ENCODE data around the gene SLC9A1.

The SLC9A1 gene

DNA sequence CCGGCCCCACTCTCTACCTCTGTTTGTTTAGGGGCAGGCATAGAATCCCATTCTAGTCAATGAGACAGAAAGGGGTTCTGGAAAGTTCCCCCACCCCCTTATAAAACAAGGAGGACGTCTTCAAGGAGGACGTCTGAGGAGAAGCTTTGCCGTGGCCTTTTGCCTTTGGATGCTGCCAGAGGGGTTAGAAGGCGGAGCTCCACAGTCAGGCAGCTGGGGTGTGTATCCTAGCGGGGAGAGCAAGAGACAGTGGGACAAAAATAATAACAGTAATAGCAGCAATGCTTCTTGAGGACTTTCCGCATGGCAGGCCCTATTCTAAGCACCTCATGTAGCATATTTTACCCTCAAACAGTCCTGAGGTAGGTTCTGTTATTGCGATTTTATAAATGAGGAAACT, 94.0 kb downstream of the SLC9A1 start:
- Histone ChIP-seq H3K27me3 (ENCODE audit: insufficient read depth, poor library complexity, severe bottlenecking) (no peaks in the 10 kb centered on the region), H3K9me3 (ENCODE audit: severe bottlenecking) (no peaks in the 10 kb centered on the region), H3K27ac (ENCODE audit: poor library complexity, severe bottlenecking) (no peak overlapping the region), H3K4me3 (ENCODE audit: severe bottlenecking) (no peak overlapping the region), H3K36me3 (ENCODE audit: low read depth) (no peaks in the 10 kb centered on the region), H3K4me1 (ENCODE audit: insufficient read depth, poor library complexity, severe bottlenecking) (no peaks in the 10 kb centered on the region)
- DNase-seq (ENCODE audit: low spot score) (no peak), ATAC-seq (ENCODE audit: low read depth) (no peak)
- TF ChIP-seq, protein P1, sequence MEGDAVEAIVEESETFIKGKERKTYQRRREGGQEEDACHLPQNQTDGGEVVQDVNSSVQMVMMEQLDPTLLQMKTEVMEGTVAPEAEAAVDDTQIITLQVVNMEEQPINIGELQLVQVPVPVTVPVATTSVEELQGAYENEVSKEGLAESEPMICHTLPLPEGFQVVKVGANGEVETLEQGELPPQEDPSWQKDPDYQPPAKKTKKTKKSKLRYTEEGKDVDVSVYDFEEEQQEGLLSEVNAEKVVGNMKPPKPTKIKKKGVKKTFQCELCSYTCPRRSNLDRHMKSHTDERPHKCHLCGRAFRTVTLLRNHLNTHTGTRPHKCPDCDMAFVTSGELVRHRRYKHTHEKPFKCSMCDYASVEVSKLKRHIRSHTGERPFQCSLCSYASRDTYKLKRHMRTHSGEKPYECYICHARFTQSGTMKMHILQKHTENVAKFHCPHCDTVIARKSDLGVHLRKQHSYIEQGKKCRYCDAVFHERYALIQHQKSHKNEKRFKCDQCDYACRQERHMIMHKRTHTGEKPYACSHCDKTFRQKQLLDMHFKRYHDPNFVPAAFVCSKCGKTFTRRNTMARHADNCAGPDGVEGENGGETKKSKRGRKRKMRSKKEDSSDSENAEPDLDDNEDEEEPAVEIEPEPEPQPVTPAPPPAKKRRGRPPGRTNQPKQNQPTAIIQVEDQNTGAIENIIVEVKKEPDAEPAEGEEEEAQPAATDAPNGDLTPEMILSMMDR (IDR thresholded peaks at IDR 0.05; ENCODE audit: poor library complexity, severe bottlenecking), result no peak

DNA sequence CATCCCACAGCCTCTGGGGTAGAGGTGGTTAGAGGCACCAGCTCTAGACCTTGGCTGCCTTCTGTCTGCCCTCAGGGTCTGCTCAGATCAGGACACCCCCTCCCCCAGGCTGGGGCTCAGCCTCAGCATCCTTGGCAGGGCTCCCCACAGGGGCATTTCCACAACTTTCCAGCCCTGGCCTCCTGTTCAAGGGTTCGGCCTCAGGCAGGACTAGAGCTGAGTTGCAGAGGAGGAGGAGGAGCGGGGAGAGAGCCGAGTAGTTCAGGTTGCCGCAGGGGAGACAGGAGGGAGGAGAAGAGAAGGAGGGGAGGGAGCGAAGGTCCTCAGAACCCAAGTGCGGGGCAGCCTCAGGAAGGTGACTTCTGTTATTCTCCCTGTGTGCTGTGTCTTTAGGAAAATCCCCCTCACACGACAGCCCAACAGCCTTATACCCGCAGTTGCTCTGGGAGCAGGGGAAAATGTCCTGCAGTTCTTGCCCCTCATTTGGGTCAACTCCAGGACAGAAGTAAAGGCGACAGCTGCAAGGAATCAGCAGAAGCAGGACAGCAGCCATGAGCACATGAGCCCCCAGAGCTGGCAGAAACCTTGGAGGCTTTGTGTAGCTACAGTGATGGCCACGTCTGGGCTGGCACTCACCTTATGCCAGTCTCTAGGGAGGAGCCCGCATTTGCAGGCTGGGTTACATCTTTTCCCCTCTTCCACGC, 95.8 kb downstream of the SLC9A1 start:
- TF ChIP-seq, protein P1 (IDR thresholded peaks at IDR 0.05; ENCODE audit: poor library complexity, severe bottlenecking), result no peak
- Histone ChIP-seq H3K4me3 (ENCODE audit: severe bottlenecking) (no peak overlapping the region), H3K27ac (ENCODE audit: poor library complexity, severe bottlenecking) (no peak overlapping the region), H3K27me3 (ENCODE audit: insufficient read depth, poor library complexity, severe bottlenecking) (no peaks in the 10 kb centered on the region), H3K4me1 (ENCODE audit: insufficient read depth, poor library complexity, severe bottlenecking) (no peaks in the 10 kb centered on the region), H3K9me3 (ENCODE audit: severe bottlenecking) (no peaks in the 10 kb centered on the region), H3K36me3 (ENCODE audit: low read depth) (no peaks in the 10 kb centered on the region)
- no peak for DNase-seq (ENCODE audit: low spot score)
- no peak for ATAC-seq (ENCODE audit: low read depth)

DNA sequence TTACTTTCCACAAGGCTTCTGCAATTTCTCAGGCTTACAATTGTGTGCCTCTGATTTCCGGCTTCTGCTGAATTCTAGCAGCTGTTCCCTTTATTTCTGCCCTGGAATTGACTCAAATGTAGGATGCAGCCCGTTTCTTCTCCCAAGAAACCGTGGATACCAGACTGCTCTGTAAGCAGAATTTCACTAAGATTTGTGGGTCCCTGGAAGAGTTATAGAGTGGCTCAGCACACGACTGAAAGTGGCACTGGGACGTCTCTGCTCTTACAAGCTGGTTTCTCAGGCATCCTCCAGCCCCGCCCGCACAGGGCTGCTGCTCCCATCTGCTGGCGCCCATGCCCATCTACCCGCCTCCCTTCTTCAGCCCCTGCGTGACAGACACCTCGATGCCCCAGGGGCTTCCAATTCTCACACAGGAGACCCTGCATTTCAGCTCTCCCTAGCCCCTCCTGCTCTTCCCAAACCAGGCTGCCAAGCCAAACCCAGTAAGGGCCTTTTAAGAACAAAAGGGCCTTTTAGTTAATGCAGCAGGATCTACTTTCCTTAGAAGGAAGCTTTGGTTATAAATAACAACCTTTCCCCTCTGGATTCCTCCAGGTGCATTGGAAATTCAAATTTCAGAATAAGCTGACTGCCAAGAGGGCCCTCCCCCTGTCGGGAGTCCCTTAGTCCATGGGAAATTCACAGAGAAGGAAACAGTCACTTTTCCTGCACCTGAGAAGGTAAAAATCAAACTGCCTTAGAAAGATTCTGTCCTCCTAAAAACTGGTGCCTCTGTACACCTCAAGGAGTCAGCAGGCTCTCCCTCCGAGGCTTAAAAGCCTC, 96.9 kb downstream of the SLC9A1 start:
- TF ChIP-seq, protein P1 (IDR thresholded peaks at IDR 0.05; ENCODE audit: poor library complexity, severe bottlenecking), result no peak
- no peaks in the 10 kb centered on the region for H3K27me3 ChIP-seq (ENCODE audit: insufficient read depth, poor library complexity, severe bottlenecking)
- H3K4me1 ChIP-seq (ENCODE audit: insufficient read depth, poor library complexity, severe bottlenecking), result no peaks in the 10 kb centered on the region
- no peaks in the 10 kb centered on the region for H3K9me3 ChIP-seq (ENCODE audit: severe bottlenecking)
- H3K27ac ChIP-seq (ENCODE audit: poor library complexity, severe bottlenecking), result no peak overlapping the region
- H3K36me3 ChIP-seq (ENCODE audit: low read depth), result no peaks in the 10 kb centered on the region
- DNase-seq (ENCODE audit: low spot score) (no peak), ATAC-seq (ENCODE audit: low read depth) (no peak)
- no peak overlapping the region for H3K4me3 ChIP-seq (ENCODE audit: severe bottlenecking)

DNA sequence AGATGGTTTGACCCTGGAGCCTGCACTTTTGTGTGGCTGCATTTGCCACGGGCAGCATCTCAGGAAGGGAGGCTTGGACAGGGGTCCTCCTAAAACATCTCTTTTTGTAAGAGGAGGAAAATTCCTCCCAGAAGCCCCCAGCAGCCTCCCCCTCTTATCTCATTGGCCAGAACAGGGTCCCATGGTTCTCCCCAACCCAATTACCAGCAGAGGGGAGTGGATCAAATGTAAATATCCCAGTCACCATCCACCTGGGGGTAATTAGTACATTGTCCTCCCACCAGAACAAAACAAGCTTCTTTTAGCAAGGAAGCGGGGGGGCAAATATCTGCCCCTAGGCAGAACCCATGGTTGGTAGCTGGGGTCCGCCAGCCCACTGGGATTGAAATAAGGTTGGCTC, 97.5 kb downstream of the SLC9A1 start:
- Histone ChIP-seq H3K4me1 (ENCODE audit: insufficient read depth, poor library complexity, severe bottlenecking) (no peaks in the 10 kb centered on the region), H3K4me3 (ENCODE audit: severe bottlenecking) (no peak overlapping the region), H3K27ac (ENCODE audit: poor library complexity, severe bottlenecking) (no peak overlapping the region), H3K27me3 (ENCODE audit: insufficient read depth, poor library complexity, severe bottlenecking) (no peaks in the 10 kb centered on the region), H3K36me3 (ENCODE audit: low read depth) (no peaks in the 10 kb centered on the region), H3K9me3 (ENCODE audit: severe bottlenecking) (no peaks in the 10 kb centered on the region)
- ATAC-seq (ENCODE audit: low read depth) (no peak), DNase-seq (ENCODE audit: low spot score) (no peak)
- TF ChIP-seq, protein P1 (IDR thresholded peaks at IDR 0.05; ENCODE audit: poor library complexity, severe bottlenecking), result no peak

Measured in RWPE2 (cell line).